Medulla oblongata (tissue), 1 donor: Measurements from ENCODE around the gene WARS2.

Experiments used
- DNase-seq: peaks from one replicate; pipeline ENCODE4 v3.0.0-alpha.2; 2015; ENCODE audit errors: extremely low spot score

The WARS2 gene

GRCh38 chr1:118984086-118984721 lies 156.2 kb downstream of the WARS2 start:
- no peak for DNase-seq

GRCh38 chr1:118983558-118984041 lies 156.9 kb downstream of the WARS2 start:
- no peak for DNase-seq

GRCh38 chr1:118982821-118983557 lies 157.5 kb downstream of the WARS2 start:
- no peak for DNase-seq

GRCh38 chr1:118982266-118982665 lies 158.2 kb downstream of the WARS2 start:
- no peak for DNase-seq

- DNase-seq: no peak
These were observed 159.0 kb downstream of the WARS2 start for GRCh38 chr1:118981436-118981835.
